Effector memory CD8-positive, alpha-beta T cell (primary cell): Measurements from ENCODE around the gene TDP1.
"Not testable (repeated sequence)": the region's sequence is repeated elsewhere in the genome, so short reads cannot be mapped to it uniquely, and the experiment has no call there.

Experiments
- ATAC-seq: fragments of 150-1000 bp; cut with Tn5 transposase; replicated peaks from 2 replicates; pipeline ENCODE4 v1.10.0; 2021; ENCODE audit warnings: mild to moderate bottlenecking, moderate library complexity
- DNase-seq, 3 experiments: peaks; one replicate each; pipeline ENCODE4 v3.0.0; 2021
- H3K27ac Mint-ChIP-seq, 2 donors: one replicate each; pipeline ENCODE4 v1.8.0; 2022; ENCODE audit warnings: mild to moderate bottlenecking in 2 of 2, mixed read lengths in 2 of 2, moderate library complexity in 2 of 2
- H3K27me3 Mint-ChIP-seq, 2 donors: one replicate each; pipeline ENCODE4 v1.8.0; 2022; ENCODE audit warnings: mixed read lengths in 2 of 2
- H3K36me3 Mint-ChIP-seq: one replicate; pipeline ENCODE4 v1.8.0; 2022; ENCODE audit warnings: mild to moderate bottlenecking, moderate library complexity, mixed read lengths; ENCODE audit not compliant: insufficient read depth
- H3K4me1 Mint-ChIP-seq, 2 donors: one replicate each; pipeline ENCODE4 v1.8.0; 2022; ENCODE audit warnings: low read depth in 2 of 2, mixed read lengths in 2 of 2
- H3K4me3 Mint-ChIP-seq, 2 donors: one replicate each; pipeline ENCODE4 v1.8.0; 2022; ENCODE audit warnings: mild to moderate bottlenecking in 2 of 2, mixed read lengths in 2 of 2, moderate library complexity in 2 of 2
- H3K9me3 Mint-ChIP-seq, 2 donors: one replicate each; pipeline ENCODE4 v1.8.0; 2022; ENCODE audit warnings: mixed read lengths in 2 of 2

The TDP1 gene

GRCh38 chr14:90023176-90023896 lies 67.6 kb downstream of the TDP1 start:
- no peaks in the 10 kb centered on the region for H3K27me3 Mint-ChIP-seq
- no peak overlapping the region for H3K27ac Mint-ChIP-seq
- DNase-seq (no peak), ATAC-seq (no peak)
- H3K36me3 Mint-ChIP-seq, result peaks cover 38% of the 10 kb centered on the region
- H3K9me3 Mint-ChIP-seq, result peaks cover 0 to 3% of the 10 kb centered on the region in 2 donors
- peaks cover 6 to 9% of the 10 kb centered on the region in 2 donors for H3K4me1 Mint-ChIP-seq
- no peak overlapping the region for H3K4me3 Mint-ChIP-seq

GRCh38 chr14:90024910-90025309 lies 69.2 kb downstream of the TDP1 start:
- no peaks in the 10 kb centered on the region for H3K27me3 Mint-ChIP-seq
- H3K4me3 Mint-ChIP-seq, result no peak overlapping the region
- H3K36me3 Mint-ChIP-seq, result peaks cover 30% of the 10 kb centered on the region
- H3K27ac Mint-ChIP-seq, result no peak overlapping the region
- peaks cover 0 to 3% of the 10 kb centered on the region in 2 donors for H3K9me3 Mint-ChIP-seq
- H3K4me1 Mint-ChIP-seq, result peaks cover 3 to 7% of the 10 kb centered on the region in 2 donors
- ATAC-seq (no peak), DNase-seq (no peak)

GRCh38 chr14:90026608-90027007 lies 70.9 kb downstream of the TDP1 start:
- not testable (repeated sequence) for H3K9me3 Mint-ChIP-seq, H3K27ac Mint-ChIP-seq, H3K4me3 Mint-ChIP-seq, ATAC-seq, H3K27me3 Mint-ChIP-seq, DNase-seq, H3K4me1 Mint-ChIP-seq
- peaks cover 23% of the 10 kb centered on the region for H3K36me3 Mint-ChIP-seq

GRCh38 chr14:90027842-90028241 lies 72.1 kb downstream of the TDP1 start:
- H3K4me1 Mint-ChIP-seq, result peaks cover 3 to 4% of the 10 kb centered on the region in 2 donors

DNA sequence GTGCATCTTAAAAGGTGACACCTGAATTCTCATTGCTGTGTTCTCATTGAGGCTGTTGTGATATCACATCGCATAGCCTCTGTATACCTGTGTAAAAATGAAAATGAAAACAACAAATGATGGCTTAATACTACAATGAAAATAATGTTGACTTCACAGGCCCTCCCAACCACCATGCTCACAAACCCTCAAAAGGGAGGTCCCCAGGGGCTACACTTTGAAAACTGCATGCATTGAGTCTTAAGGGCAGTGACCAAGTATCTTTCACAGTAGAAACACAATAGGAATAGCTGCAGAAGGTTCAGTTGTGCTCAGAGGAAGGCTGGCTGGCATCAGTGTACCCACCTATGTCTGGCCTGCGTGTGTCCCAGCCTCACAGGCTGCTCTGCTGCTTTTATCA lies 78.4 kb downstream of the TDP1 start:
- peaks cover 30% of the 10 kb centered on the region for H3K36me3 Mint-ChIP-seq
- no peak for DNase-seq
- no peaks in the 10 kb centered on the region for H3K9me3 Mint-ChIP-seq
- no peak overlapping the region for H3K4me3 Mint-ChIP-seq
- no peaks in the 10 kb centered on the region for H3K4me1 Mint-ChIP-seq
- no peaks in the 10 kb centered on the region for H3K27me3 Mint-ChIP-seq
- ATAC-seq, result no peak
- no peak overlapping the region for H3K27ac Mint-ChIP-seq

More at GRCh38 chr14:90027842-90028241, 72.1 kb downstream of the TDP1 start:
- H3K9me3 Mint-ChIP-seq, result peaks cover 0 to 3% of the 10 kb centered on the region in 2 donors
- peaks cover 23% of the 10 kb centered on the region for H3K36me3 Mint-ChIP-seq
- H3K27ac Mint-ChIP-seq, result no peak overlapping the region
- ATAC-seq (no peak), DNase-seq (no peak)
- H3K27me3 Mint-ChIP-seq, result no peaks in the 10 kb centered on the region
- no peak overlapping the region for H3K4me3 Mint-ChIP-seq

DNA sequence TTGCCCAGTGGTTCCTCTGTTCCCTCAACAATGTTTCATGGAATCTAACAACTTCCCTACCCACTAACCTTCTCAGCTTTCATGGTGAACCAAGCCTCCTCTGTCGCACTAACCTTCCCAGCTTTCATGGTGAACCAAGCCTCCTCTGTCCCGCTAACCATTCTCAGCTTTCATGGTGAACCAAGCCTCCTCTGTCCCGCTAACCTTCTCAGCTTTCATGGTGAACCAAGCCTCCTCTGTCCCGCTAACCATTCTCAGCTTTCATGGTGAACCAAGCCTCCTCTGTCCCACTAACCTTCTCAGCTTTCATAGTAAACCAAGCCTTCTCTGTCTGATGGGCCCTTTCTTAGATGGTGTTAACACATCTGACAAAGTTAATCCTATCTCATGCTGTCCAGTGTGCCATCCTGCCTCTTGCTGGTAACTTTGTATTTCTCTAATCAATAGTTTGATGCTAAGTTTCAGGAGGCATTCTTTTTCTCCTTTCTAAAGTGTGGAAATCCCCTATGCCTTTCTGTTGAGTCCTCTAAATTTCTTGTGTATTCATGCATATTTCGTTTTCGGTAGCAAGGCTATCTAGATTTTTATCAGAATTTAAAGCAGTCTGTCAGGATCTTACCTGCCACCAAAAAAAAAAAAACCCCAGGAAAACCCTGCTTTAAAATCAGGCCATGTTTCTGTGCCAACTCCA lies 79.3 kb downstream of the TDP1 start:
- Mint-ChIP-seq H3K27me3 (no peaks in the 10 kb centered on the region), H3K36me3 (peaks cover 30% of the 10 kb centered on the region), H3K4me3 (no peak overlapping the region), H3K27ac (peak overlapping the region in 1 of 2 donors; percentile 25), H3K4me1 (no peaks in the 10 kb centered on the region), H3K9me3 (no peaks in the 10 kb centered on the region)
- DNase-seq, result no peak
- no peak for ATAC-seq

GRCh38 chr14:90039253-90040010 lies 83.7 kb downstream of the TDP1 start:
- Mint-ChIP-seq H3K27me3 (no peaks in the 10 kb centered on the region), H3K36me3 (peaks cover 25% of the 10 kb centered on the region)

DNA sequence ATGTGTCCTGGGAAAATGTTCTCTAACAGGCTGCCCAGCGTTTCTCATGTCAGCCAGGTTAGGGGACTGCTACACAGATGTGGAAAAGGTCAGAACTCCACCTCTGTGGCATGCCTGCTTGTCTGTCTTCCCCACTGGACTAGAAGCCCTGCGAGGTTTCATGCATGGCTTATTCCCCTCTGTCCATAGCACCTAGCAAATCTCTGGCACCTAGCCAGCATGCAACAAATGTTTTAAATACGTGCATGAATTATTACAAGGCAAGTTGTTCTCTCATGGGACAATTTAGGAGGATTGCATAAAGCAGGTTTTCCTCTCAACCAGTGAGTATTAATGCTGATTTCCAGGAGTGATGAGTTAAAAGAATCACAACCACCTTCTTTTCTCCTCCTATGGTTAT lies 84.7 kb downstream of the TDP1 start:
- ATAC-seq, result no peak
- Mint-ChIP-seq H3K4me3 (no peak overlapping the region), H3K36me3 (peaks cover 15% of the 10 kb centered on the region), H3K9me3 (no peaks in the 10 kb centered on the region), H3K27me3 (no peaks in the 10 kb centered on the region), H3K4me1 (no peaks in the 10 kb centered on the region), H3K27ac (no peak overlapping the region)
- no peak for DNase-seq

More at GRCh38 chr14:90039253-90040010, 83.7 kb downstream of the TDP1 start:
- no peak overlapping the region for H3K4me3 Mint-ChIP-seq
- H3K4me1 Mint-ChIP-seq, result no peaks in the 10 kb centered on the region
- DNase-seq (no peak), ATAC-seq (no peak)
- no peaks in the 10 kb centered on the region for H3K9me3 Mint-ChIP-seq
- H3K27ac Mint-ChIP-seq, result no peak overlapping the region

DNA sequence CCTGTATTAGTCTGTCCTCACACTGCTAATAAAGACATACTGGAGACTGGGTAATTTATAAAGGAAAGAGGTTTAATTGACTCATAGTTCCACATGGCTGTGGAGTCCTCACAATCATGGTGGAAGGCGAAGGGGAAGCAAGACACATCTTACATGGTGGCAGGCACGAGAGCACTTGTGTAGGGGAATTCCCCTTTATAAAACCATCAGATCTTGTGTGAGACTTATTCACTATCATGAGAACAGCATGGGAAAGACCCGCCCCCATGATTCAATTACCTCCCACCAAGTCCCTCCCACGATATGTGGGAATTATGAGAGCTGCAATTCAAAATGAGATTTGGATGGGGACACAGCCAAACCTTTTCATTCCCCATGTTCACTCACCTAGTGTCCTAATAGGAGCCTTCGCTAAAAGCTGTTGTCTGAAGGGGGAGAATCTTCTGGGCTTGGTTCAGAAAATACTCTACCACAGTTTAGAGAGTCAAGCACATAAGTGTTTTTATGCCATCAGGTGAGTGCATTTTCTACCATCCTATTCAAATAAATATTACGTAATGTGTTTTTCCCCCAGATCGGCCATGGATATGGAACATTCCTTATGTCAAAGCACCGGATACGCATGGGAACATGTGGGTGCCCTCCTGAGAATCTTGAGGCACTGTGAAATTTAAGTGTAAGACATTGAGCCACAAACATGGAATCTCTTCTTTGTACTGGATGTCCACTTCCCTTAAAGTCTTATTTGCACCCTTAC lies 86.9 kb downstream of the TDP1 start:
- DNase-seq, result no peak
- no peak overlapping the region for H3K4me3 Mint-ChIP-seq
- no peaks in the 10 kb centered on the region for H3K27me3 Mint-ChIP-seq
- no peak overlapping the region for H3K27ac Mint-ChIP-seq
- no peaks in the 10 kb centered on the region for H3K9me3 Mint-ChIP-seq
- H3K4me1 Mint-ChIP-seq, result no peaks in the 10 kb centered on the region
- H3K36me3 Mint-ChIP-seq, result peaks cover 22% of the 10 kb centered on the region
- no peak for ATAC-seq

DNA sequence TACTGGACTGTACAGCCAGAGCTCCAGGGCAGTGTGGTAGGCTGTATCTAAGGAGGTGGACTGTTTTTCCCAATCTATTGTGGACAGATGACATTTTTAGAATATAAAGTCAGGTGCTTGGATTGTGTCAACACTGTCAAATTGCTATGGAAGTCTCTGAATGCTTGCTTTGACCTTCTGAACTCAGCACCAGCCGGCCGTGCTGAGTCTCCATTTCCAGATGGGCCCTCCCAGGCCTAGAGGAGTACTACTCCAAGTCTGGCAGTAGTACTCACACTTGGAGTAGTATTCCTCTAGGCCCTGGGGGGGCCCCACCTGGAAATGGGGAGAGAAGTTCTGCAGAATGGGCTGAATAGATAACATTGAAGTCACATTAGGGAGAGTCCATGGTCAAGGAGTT lies 89.9 kb downstream of the TDP1 start:
- Mint-ChIP-seq H3K9me3 (no peaks in the 10 kb centered on the region), H3K4me1 (no peaks in the 10 kb centered on the region), H3K27ac (no peak overlapping the region), H3K4me3 (no peak overlapping the region), H3K27me3 (peaks cover 2 to 5% of the 10 kb centered on the region in 2 donors), H3K36me3 (peaks cover 12% of the 10 kb centered on the region)
- ATAC-seq (no peak), DNase-seq (no peak)

- H3K9me3 Mint-ChIP-seq, result no peaks in the 10 kb centered on the region
- ATAC-seq (no peak), DNase-seq (no peak)
- H3K4me1 Mint-ChIP-seq, result no peaks in the 10 kb centered on the region
- H3K4me3 Mint-ChIP-seq, result no peak overlapping the region
- H3K27ac Mint-ChIP-seq, result no peak overlapping the region
- H3K27me3 Mint-ChIP-seq, result peaks cover 36 to 40% of the 10 kb centered on the region in 2 donors
- H3K36me3 Mint-ChIP-seq, result peaks cover 7% of the 10 kb centered on the region
These were observed 93.7 kb downstream of the TDP1 start for GRCh38 chr14:90049390-90049789.

DNA sequence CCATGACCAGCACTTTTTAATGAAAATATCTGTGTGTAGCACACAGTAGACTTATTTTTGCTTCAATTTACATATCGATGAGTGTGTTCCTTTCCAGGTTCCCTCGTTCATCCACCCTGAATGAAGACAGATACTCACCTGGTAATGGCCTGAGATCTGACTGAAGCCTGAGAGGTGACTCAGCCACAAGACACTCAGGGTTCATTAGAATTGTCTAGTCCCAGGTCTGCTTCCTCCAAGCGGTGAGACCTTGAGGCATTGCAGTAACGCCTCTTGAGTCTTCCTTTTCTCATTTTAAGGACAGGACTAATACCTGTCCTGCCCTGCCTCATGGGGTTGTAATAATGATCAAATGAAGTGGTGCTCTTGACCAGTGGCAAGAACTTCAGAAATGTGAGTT lies 94.5 kb downstream of the TDP1 start:
- Mint-ChIP-seq H3K4me3 (no peak overlapping the region), H3K4me1 (no peaks in the 10 kb centered on the region), H3K27ac (no peak overlapping the region), H3K27me3 (peaks cover 45 to 49% of the 10 kb centered on the region in 2 donors), H3K36me3 (peaks cover 7% of the 10 kb centered on the region), H3K9me3 (no peaks in the 10 kb centered on the region)
- ATAC-seq (no peak), DNase-seq (no peak)

DNA sequence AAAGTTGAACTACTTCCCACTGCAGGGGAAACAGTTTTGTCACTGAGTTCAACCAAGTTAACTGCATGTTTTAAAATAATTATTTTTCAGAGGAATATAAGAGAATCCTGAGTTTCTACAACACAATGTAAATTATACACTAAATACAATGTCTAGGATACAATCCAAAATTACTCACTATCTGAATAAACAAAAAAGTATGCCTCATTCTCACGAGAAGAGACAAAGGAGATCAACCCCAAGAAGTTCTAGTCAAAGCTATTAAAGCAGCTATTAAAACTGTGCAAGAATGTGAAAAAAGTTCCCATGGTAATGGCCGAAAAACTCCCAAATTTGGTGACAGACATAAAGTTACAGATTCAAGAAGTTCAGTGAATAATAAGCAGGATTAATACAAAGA lies 97.3 kb downstream of the TDP1 start:
- no peak for DNase-seq
- Mint-ChIP-seq H3K27me3 (peaks cover 55 to 75% of the 10 kb centered on the region in 2 donors), H3K9me3 (no peaks in the 10 kb centered on the region), H3K36me3 (no peaks in the 10 kb centered on the region), H3K4me1 (no peaks in the 10 kb centered on the region), H3K4me3 (no peak overlapping the region), H3K27ac (no peak overlapping the region)
- no peak for ATAC-seq
